ENCODE measurements around the gene KNOP1. TPM values are rescaled to one million over a fixed set of nuclear protein-coding genes. Genes with fewer than 3 reads are reported as not detected.
A peak's percentile ranks its signal among the peaks of the same experiment; 100 is the strongest.

KNOP1 gene
- total and polyA plus RNA-seq, 2 donors from 2014 or later: 10.2 to 17.9 TPM

DNA sequence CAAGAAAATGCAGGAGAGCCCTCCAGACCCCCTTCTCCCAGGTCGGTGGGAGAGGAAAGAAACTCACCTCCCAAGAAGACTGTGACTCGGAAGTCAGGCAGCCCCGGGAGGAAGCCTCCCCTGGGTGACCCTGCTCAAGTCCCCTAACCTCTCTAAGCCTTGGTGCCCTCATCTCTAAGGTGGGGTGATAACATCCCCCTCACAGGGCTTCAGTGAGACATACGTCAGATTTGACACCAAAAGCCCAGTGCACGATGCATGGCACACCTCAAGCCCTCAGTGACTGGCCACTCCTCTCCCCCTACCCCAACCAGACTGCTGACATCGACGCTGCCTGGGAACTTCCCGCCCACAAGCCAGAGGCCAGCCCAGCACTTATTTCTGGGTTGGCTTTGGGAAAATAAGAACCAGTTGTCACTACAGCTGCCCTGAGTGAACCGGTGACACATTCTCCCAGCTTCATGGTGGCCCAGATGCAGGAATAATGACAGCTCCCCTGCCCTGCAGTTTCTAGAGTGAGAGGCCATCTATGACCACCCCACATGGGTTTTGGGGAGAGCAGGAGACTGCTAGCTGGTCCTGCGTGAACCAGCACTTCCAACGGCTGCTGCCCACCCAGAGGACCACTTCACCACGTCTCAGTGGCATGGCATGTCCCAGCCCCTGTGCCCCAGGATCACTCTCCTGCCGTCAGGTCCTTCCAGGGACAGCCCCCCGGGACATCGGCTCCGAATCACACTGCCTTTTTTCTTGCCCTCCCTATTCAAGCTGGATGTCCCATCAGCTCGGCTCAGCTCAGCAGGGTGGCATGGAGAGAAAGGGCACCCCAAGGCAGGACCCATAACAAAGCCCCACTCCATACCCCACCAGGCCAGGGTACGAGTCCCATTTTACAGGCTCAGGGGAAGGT is 9.5 kb downstream of the KNOP1 start:
- no peak overlapping the region for H3K9ac ChIP-seq (ENCODE audit: low read length in 3 of 3)
- intact Hi-C loops (cut with DNase I): no loop called here

DNA sequence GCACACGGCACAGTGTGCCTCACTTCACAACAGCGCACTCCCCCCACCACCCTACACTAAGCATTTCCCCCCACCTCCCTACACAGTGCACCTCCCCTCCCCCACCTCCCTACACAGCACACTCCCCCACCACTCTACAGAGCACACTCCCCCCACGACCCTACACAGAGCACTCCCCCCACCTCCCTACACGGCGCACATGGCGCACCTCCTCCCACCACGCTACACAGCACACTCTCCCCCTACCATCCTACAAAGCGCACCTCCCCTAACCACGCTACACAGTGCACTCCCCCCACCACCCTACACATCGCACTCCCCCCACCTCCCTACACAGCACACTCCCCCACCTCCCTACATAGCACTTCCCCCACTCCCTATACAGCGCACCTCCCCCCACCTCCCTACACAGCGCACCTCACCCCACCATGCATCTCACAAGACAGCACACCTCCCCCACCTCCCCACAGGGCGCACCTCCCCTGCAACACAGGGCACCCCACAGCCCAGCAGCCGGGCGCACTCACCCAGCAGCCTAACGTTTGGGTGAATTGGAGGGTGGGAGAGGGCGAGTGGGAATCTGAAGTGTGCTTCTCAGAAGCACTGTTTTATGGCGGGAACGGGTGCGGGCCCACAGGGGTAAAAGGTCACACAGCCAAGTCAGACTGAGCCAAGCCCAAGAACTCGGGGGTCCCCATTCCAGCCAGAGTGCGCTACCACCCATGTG is 10.3 kb downstream of the KNOP1 start:
- intact Hi-C loops (cut with DNase I): no loop called here
- Histone ChIP-seq H3K36me3 (ENCODE audit: control insufficient read depth in 2 of 3, insufficient read depth in 3 of 3, low read length in 3 of 3) (peaks cover 0 to 31% (median 5%) of the 10 kb centered on the region in 3 donors), H3K4me3 (ENCODE audit: low read length in 3 of 3) (no peak overlapping the region), H3K27ac (ENCODE audit: low read depth in 2 of 2, low read length in 2 of 2) (no peak overlapping the region), H3K9ac (ENCODE audit: low read length in 3 of 3) (no peak overlapping the region), H3K9me3 (ENCODE audit: control insufficient read depth in 2 of 3, insufficient read depth in 1 of 3, low read length in 3 of 3) (no peaks in the 10 kb centered on the region), H3K4me1 (ENCODE audit: control insufficient read depth in 2 of 3, insufficient read depth in 2 of 3, low read depth in 1 of 3, low read length in 3 of 3) (peaks cover 0 to 6% (median 5%) of the 10 kb centered on the region in 3 donors), H3K27me3 (ENCODE audit: control insufficient read depth, insufficient read depth, low read length) (no peaks in the 10 kb centered on the region)
- FAIRE-seq (no peak), DNase-seq (peak in 4 of 5 donors; percentile 13 to 68 (median 42))
- TF ChIP-seq, protein P1, sequence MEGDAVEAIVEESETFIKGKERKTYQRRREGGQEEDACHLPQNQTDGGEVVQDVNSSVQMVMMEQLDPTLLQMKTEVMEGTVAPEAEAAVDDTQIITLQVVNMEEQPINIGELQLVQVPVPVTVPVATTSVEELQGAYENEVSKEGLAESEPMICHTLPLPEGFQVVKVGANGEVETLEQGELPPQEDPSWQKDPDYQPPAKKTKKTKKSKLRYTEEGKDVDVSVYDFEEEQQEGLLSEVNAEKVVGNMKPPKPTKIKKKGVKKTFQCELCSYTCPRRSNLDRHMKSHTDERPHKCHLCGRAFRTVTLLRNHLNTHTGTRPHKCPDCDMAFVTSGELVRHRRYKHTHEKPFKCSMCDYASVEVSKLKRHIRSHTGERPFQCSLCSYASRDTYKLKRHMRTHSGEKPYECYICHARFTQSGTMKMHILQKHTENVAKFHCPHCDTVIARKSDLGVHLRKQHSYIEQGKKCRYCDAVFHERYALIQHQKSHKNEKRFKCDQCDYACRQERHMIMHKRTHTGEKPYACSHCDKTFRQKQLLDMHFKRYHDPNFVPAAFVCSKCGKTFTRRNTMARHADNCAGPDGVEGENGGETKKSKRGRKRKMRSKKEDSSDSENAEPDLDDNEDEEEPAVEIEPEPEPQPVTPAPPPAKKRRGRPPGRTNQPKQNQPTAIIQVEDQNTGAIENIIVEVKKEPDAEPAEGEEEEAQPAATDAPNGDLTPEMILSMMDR (IDR thresholded peaks at IDR 0.05; ENCODE audit: borderline replicate concordance, extremely low read depth, insufficient read depth): no peak

More for the DNA sequence above, 9.5 kb downstream of the KNOP1 start:
- TF ChIP-seq, protein P1 (IDR thresholded peaks at IDR 0.05; ENCODE audit: borderline replicate concordance, extremely low read depth, insufficient read depth): no peak
- Histone ChIP-seq H3K4me1 (ENCODE audit: control insufficient read depth in 2 of 3, insufficient read depth in 2 of 3, low read depth in 1 of 3, low read length in 3 of 3) (peaks cover 0 to 6% (median 5%) of the 10 kb centered on the region in 3 donors), H3K27ac (ENCODE audit: low read depth in 2 of 2, low read length in 2 of 2) (no peak overlapping the region), H3K27me3 (ENCODE audit: control insufficient read depth, insufficient read depth, low read length) (no peaks in the 10 kb centered on the region), H3K9me3 (ENCODE audit: control insufficient read depth in 2 of 3, insufficient read depth in 1 of 3, low read length in 3 of 3) (no peaks in the 10 kb centered on the region), H3K4me3 (ENCODE audit: low read length in 3 of 3) (no peak overlapping the region), H3K36me3 (ENCODE audit: control insufficient read depth in 2 of 3, insufficient read depth in 3 of 3, low read length in 3 of 3) (peaks cover 0 to 31% (median 4%) of the 10 kb centered on the region in 3 donors)
- DNase-seq (peak in 2 of 5 donors; percentile 13 to 64), FAIRE-seq (no peak)

DNA sequence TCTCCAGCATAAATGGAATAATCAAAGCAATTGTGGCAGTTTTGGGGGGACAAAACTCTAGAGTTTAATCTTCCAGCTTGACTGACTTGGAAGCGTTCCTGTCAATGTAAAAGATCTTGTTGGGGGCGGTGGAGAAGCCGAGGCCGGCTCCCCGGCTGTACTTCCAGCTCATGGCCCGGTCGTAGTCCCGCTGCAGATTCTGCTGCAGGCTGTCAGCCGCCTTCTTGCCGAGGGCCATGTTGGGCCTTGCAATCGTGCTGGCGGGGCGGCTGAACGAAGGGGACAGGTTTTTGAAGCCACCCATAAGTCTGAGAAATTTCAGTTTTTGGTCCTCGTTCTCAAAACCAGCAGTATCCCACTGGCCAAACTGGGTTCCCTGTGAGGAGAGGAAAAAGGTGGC is 11.2 kb downstream of the KNOP1 start:
- TF ChIP-seq, protein P1 (IDR thresholded peaks at IDR 0.05; ENCODE audit: borderline replicate concordance, extremely low read depth, insufficient read depth): no peak
- H3K4me1 ChIP-seq (ENCODE audit: control insufficient read depth in 2 of 3, insufficient read depth in 2 of 3, low read depth in 1 of 3, low read length in 3 of 3): peaks cover 0 to 6% (median 5%) of the 10 kb centered on the region in 3 donors
- H3K4me3 ChIP-seq (ENCODE audit: low read length in 3 of 3): no peak overlapping the region
- no peaks in the 10 kb centered on the region for H3K9me3 ChIP-seq (ENCODE audit: control insufficient read depth in 2 of 3, insufficient read depth in 1 of 3, low read length in 3 of 3)
- H3K36me3 ChIP-seq (ENCODE audit: control insufficient read depth in 2 of 3, insufficient read depth in 3 of 3, low read length in 3 of 3): peaks cover 0 to 34% (median 7%) of the 10 kb centered on the region in 3 donors
- DNase-seq (peak in 1 of 5 donors; percentile 48), FAIRE-seq (no peak)
- intact Hi-C loops (cut with DNase I): no loop called here
- no peak overlapping the region for H3K27ac ChIP-seq (ENCODE audit: low read depth in 2 of 2, low read length in 2 of 2)
- H3K9ac ChIP-seq (ENCODE audit: low read length in 3 of 3): no peak overlapping the region
- H3K27me3 ChIP-seq (ENCODE audit: control insufficient read depth, insufficient read depth, low read length): no peaks in the 10 kb centered on the region
